HG02885 (cell line): ENCODE data around the gene KRT74.
"Not testable (repeated sequence)": the region's sequence is repeated elsewhere in the genome, so short reads cannot be mapped to it uniquely, and the experiment has no call there.

ENCODE experiments used
- ATAC-seq: cut with Tn5 transposase; IDR thresholded peaks from one replicate; pipeline ENCODE4 v1.9.1; 2021; ENCODE audit warnings: mild to moderate bottlenecking; ENCODE audit not compliant: unreplicated experiment, poor library complexity

Gene KRT74

GRCh38 chr12:52604859-52605258 lies 31.2 kb upstream of the KRT74 start:
- ATAC-seq = no peak

- no peak for ATAC-seq
Observed at GRCh38 chr12:52603314-52603713, 29.7 kb upstream of the KRT74 start.

- ATAC-seq = no peak
Observed at GRCh38 chr12:52602552-52602951, 28.9 kb upstream of the KRT74 start.

- ATAC-seq = no peak
Observed at GRCh38 chr12:52601671-52602070, 28.0 kb upstream of the KRT74 start.

GRCh38 chr12:52600941-52601481 lies 27.4 kb upstream of the KRT74 start, which contains the start of gene KRT72:
KRT72 (minus strand) TSS chr12:52601463; CDS start chr12:52601452, 11 bp downstream.
- no peak for ATAC-seq

- no peak for ATAC-seq
Observed at GRCh38 chr12:52600475-52600874, 26.8 kb upstream of the KRT74 start.

- ATAC-seq = no peak
Observed at GRCh38 chr12:52600071-52600470, 26.4 kb upstream of the KRT74 start.

- ATAC-seq = no peak
Observed at GRCh38 chr12:52598966-52599365, 25.3 kb upstream of the KRT74 start.

- not testable (repeated sequence) for ATAC-seq
Observed at GRCh38 chr12:52594237-52594636, 20.6 kb upstream of the KRT74 start.

- no peak for ATAC-seq
Observed at GRCh38 chr12:52591521-52591920, 17.9 kb upstream of the KRT74 start.

- no peak for ATAC-seq
Observed at GRCh38 chr12:52590021-52590420, 16.4 kb upstream of the KRT74 start.

GRCh38 chr12:52587563-52587962 lies 13.9 kb upstream of the KRT74 start:
- no peak for ATAC-seq

- no peak for ATAC-seq
Observed at GRCh38 chr12:52585946-52586345, 12.3 kb upstream of the KRT74 start.

GRCh38 chr12:52585066-52585465 lies 11.4 kb upstream of the KRT74 start:
- no peak for ATAC-seq

GRCh38 chr12:52584156-52584682 lies 10.6 kb upstream of the KRT74 start:
- no peak for ATAC-seq

- ATAC-seq = no peak
Observed at GRCh38 chr12:52582971-52583456, 9.4 kb upstream of the KRT74 start.

- ATAC-seq = no peak
Observed at GRCh38 chr12:52582486-52582885, 8.8 kb upstream of the KRT74 start.

- no peak for ATAC-seq
Observed at GRCh38 chr12:52581481-52581880, 7.8 kb upstream of the KRT74 start.

GRCh38 chr12:52581066-52581465 lies 7.4 kb upstream of the KRT74 start:
- no peak for ATAC-seq

GRCh38 chr12:52580496-52580895 lies 6.9 kb upstream of the KRT74 start:
- no peak for ATAC-seq

GRCh38 chr12:52579468-52580465 lies 6.1 kb upstream of the KRT74 start:
- ATAC-seq = no peak
